PC-3 (cell line): Measurements from ENCODE around the gene PDE2A.

Source experiments
- EZH2phosphoT487 ChIP-seq: fragments of 300-600 bp; sonication (generic); IDR thresholded peaks from 2 replicates; pipeline ENCODE4 v1.6.1; 2018; ENCODE audit warnings: mild to moderate bottlenecking, antibody characterized with exemption, low read length, borderline replicate concordance
- TF ChIP-seq, protein P1 (sequence below): fragments of 300-600 bp; sonication (generic); conservative IDR thresholded peaks from 2 replicates; pipeline ENCODE4 v1.5.1; 2017; ENCODE audit warnings: antibody characterized with exemption, low read depth, mild to moderate bottlenecking, low read length

DNA sequence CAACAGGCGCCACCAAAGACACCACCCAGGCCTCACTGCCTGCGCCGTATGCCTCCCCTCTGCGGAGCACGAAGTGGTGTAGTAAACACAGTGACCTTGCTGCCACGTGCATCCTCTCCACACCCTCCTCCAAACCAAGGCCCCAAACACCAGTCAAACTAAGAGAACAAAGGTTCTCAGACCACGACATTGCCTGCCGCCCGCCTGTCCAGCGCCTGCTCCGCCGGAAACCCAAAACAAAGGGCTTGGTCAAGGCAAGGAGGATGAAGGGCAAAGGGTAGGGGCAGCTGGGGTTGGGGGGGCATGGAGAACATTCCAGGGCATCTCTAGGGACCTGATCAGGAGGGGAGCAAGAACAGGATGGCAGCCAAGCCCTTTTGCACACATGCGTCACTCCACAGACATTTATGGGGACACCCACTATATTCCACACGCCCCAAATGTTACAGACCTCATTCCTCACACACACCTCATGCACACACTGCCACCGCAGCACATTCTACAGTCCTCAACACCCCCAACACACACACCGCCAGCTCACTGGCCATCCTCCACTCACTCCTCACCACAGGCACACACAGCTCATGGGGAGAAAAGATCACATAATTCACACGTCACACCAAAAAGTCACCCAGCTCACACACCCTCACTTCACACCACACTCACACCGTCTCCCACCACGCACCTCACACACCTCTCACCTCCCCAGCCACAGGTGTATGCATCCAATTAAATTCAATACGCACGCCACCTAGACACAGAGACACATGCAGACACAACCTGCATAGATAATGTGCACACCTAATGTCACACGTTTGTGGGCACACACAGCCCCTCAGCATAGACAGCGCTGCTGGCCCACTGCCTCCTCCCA, 34.5 kb downstream of the PDE2A start:
- TF ChIP-seq, protein P1, sequence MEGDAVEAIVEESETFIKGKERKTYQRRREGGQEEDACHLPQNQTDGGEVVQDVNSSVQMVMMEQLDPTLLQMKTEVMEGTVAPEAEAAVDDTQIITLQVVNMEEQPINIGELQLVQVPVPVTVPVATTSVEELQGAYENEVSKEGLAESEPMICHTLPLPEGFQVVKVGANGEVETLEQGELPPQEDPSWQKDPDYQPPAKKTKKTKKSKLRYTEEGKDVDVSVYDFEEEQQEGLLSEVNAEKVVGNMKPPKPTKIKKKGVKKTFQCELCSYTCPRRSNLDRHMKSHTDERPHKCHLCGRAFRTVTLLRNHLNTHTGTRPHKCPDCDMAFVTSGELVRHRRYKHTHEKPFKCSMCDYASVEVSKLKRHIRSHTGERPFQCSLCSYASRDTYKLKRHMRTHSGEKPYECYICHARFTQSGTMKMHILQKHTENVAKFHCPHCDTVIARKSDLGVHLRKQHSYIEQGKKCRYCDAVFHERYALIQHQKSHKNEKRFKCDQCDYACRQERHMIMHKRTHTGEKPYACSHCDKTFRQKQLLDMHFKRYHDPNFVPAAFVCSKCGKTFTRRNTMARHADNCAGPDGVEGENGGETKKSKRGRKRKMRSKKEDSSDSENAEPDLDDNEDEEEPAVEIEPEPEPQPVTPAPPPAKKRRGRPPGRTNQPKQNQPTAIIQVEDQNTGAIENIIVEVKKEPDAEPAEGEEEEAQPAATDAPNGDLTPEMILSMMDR = no peak
- no peak for TF ChIP-seq EZH2phosphoT487
